Measurements from ENCODE around the gene RAB3C. TPM values are rescaled to one million over a fixed set of nuclear protein-coding genes. Genes with fewer than 3 reads are reported as not detected.

The RAB3C gene
- total RNA-seq, 1 donor from 2014 or later: 3.8 TPM

DNA sequence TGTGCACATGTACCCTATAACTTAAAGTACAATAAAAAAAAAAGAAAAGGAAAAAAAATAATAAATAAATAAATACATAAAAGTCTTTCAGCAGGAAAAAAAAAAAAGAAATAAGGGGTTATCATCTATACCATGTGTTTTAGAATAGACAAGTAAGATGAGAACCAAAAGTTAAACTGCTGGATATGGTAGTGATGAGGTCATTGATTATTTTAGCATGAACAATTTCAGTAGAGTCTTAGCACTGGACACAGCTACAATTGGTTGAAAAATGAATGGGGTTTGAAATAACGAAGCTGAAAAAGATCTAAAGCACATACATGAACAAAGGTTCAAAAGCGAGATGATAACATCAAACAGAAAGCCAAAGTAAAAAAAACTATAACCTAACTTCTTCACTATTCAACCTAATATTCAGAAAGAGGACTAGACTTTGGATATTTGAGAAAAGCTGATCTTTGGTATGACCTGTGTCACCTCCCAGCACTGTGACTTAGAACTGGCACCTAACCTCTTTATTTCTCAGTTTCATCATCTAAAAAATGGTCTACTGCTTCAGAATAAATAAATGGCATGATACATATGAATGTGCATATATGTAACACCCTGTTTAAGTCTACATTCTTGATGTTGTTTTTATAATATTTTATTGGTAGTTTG is 133.3 kb downstream of the RAB3C start:
- H3K79me2 ChIP-seq (ENCODE audit: low read depth): no peaks in the 10 kb centered on the region
- peaks cover 26% of the 10 kb centered on the region for H3K4me1 Mint-ChIP-seq
- H2AFZ ChIP-seq (replicated peaks): no peak overlapping the region
- H3K36me3 Mint-ChIP-seq: peaks cover 2% of the 10 kb centered on the region
- H3K9me3 Mint-ChIP-seq: peaks cover 6% of the 10 kb centered on the region
- no peak for DNase-seq (ENCODE audit: low spot score)
- no peak overlapping the region for H3K27ac ChIP-seq
- no peak overlapping the region for H3K9ac ChIP-seq
- peaks cover 25% of the 10 kb centered on the region for H3K4me1 ChIP-seq
- no peaks in the 10 kb centered on the region for H3K27me3 ChIP-seq
- no peaks in the 10 kb centered on the region for H3K9me3 ChIP-seq (ENCODE audit: low read depth)
- TF ChIP-seq EZH2phosphoT487 (IDR thresholded peaks at IDR 0.05) (no peak), EZH2 (IDR thresholded peaks at IDR 0.05) (no peak)
- TF ChIP-seq, protein P1, sequence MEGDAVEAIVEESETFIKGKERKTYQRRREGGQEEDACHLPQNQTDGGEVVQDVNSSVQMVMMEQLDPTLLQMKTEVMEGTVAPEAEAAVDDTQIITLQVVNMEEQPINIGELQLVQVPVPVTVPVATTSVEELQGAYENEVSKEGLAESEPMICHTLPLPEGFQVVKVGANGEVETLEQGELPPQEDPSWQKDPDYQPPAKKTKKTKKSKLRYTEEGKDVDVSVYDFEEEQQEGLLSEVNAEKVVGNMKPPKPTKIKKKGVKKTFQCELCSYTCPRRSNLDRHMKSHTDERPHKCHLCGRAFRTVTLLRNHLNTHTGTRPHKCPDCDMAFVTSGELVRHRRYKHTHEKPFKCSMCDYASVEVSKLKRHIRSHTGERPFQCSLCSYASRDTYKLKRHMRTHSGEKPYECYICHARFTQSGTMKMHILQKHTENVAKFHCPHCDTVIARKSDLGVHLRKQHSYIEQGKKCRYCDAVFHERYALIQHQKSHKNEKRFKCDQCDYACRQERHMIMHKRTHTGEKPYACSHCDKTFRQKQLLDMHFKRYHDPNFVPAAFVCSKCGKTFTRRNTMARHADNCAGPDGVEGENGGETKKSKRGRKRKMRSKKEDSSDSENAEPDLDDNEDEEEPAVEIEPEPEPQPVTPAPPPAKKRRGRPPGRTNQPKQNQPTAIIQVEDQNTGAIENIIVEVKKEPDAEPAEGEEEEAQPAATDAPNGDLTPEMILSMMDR (IDR thresholded peaks at IDR 0.05): no peak
- no peaks in the 10 kb centered on the region for H3K27me3 Mint-ChIP-seq (ENCODE audit: insufficient read depth, low read depth)
- no peak overlapping the region for H3K4me3 ChIP-seq
- no peak overlapping the region for H3K4me3 Mint-ChIP-seq
- H3K27ac Mint-ChIP-seq: no peak overlapping the region
- H4K20me1 ChIP-seq (ENCODE audit: low read depth): no peaks in the 10 kb centered on the region
- no peaks in the 10 kb centered on the region for H3K36me3 ChIP-seq
- no peaks in the 10 kb centered on the region for H3F3A ChIP-seq (ENCODE audit: low read depth)
- no peak overlapping the region for H3K4me2 ChIP-seq

- no peaks in the 10 kb centered on the region for H3K9me3 ChIP-seq (ENCODE audit: low read depth)
- H3K27me3 ChIP-seq: no peaks in the 10 kb centered on the region
- no peak overlapping the region for H3K4me3 Mint-ChIP-seq
- no peaks in the 10 kb centered on the region for H4K20me1 ChIP-seq (ENCODE audit: low read depth)
- H3K27ac Mint-ChIP-seq: no peak overlapping the region
- no peak for DNase-seq (ENCODE audit: low spot score)
- no peak overlapping the region for H2AFZ ChIP-seq (replicated peaks)
- no peak overlapping the region for H3K4me3 ChIP-seq
- TF ChIP-seq EZH2 (IDR thresholded peaks at IDR 0.05) (no peak), EZH2phosphoT487 (IDR thresholded peaks at IDR 0.05) (no peak)
- TF ChIP-seq, protein P1 (IDR thresholded peaks at IDR 0.05): no peak
- H3K36me3 ChIP-seq: no peaks in the 10 kb centered on the region
- H3K36me3 Mint-ChIP-seq: peaks cover 2% of the 10 kb centered on the region
- no peak overlapping the region for H3K9ac ChIP-seq
- no peaks in the 10 kb centered on the region for H3K27me3 Mint-ChIP-seq (ENCODE audit: insufficient read depth, low read depth)
- peaks cover 27% of the 10 kb centered on the region for H3K4me1 Mint-ChIP-seq
- H3K79me2 ChIP-seq (ENCODE audit: low read depth): no peaks in the 10 kb centered on the region
- no peaks in the 10 kb centered on the region for H3F3A ChIP-seq (ENCODE audit: low read depth)
- peaks cover 29% of the 10 kb centered on the region for H3K4me1 ChIP-seq
- peaks cover 6% of the 10 kb centered on the region for H3K9me3 Mint-ChIP-seq
- H3K27ac ChIP-seq: no peak overlapping the region
- H3K4me2 ChIP-seq: no peak overlapping the region
Observed at GRCh38 chr5:58716713-58717112, 133.8 kb downstream of the RAB3C start.

GRCh38 chr5:58717303-58718007 is 134.6 kb downstream of the RAB3C start:
- Mint-ChIP-seq H3K4me1 (peaks cover 34% of the 10 kb centered on the region), H3K27ac (peak overlapping the region; percentile 14), H3K9me3 (peaks cover 6% of the 10 kb centered on the region), H3K36me3 (peaks cover 2% of the 10 kb centered on the region), H3K4me3 (no peak overlapping the region), H3K27me3 (ENCODE audit: insufficient read depth, low read depth) (no peaks in the 10 kb centered on the region)
- Histone ChIP-seq H3K79me2 (ENCODE audit: low read depth) (no peaks in the 10 kb centered on the region), H2AFZ (replicated peaks) (no peak overlapping the region), H3K36me3 (no peaks in the 10 kb centered on the region), H3K4me3 (no peak overlapping the region), H3K27ac (no peak overlapping the region), H4K20me1 (ENCODE audit: low read depth) (no peaks in the 10 kb centered on the region), H3K9me3 (ENCODE audit: low read depth) (no peaks in the 10 kb centered on the region), H3K4me2 (peak overlapping the region; percentile 11), H3K4me1 (peaks cover 37% of the 10 kb centered on the region), H3K27me3 (no peaks in the 10 kb centered on the region), H3F3A (ENCODE audit: low read depth) (no peaks in the 10 kb centered on the region), H3K9ac (no peak overlapping the region)
- DNase-seq (ENCODE audit: low spot score): peak; percentile 49
- TF ChIP-seq, protein P1 (IDR thresholded peaks at IDR 0.05): no peak
- TF ChIP-seq EZH2 (IDR thresholded peaks at IDR 0.05): no peak
- TF ChIP-seq EZH2phosphoT487 (IDR thresholded peaks at IDR 0.05): no peak

Measured in neural progenitor cell (in vitro differentiated cells).